ENCODE results near the gene RPS6KA5. TPM values are rescaled to one million over a fixed set of nuclear protein-coding genes. Genes with fewer than 3 reads are reported as not detected.
A peak's percentile ranks its signal among the peaks of the same experiment; 100 is the strongest.

Gene RPS6KA5
- total RNA-seq, 1 experiment from 2014 or later, result 3.8 TPM

- Histone ChIP-seq H2AK5ac (ENCODE audit: insufficient read length, low read length) (no peak overlapping the region), H3K9me3 (ENCODE audit: control insufficient read depth, low read depth, low read length) (no peaks in the 10 kb centered on the region), H3K4me2 (ENCODE audit: insufficient read depth, insufficient read length, low read length) (no peak overlapping the region), H3K27me3 (ENCODE audit: insufficient read depth, low read length) (no peaks in the 10 kb centered on the region; the same call in 1 of the 2 replicates), H2BK15ac (ENCODE audit: low read depth, low read length) (no peak overlapping the region), H4K5ac (ENCODE audit: insufficient read length, low read depth, low read length) (no peak overlapping the region), H3K14ac (ENCODE audit: insufficient read depth, low read length) (no peak overlapping the region), H3T11ph (ENCODE audit: low read length) (peak overlapping the region; percentile 53), H3K4ac (ENCODE audit: low read depth, low read length) (no peak overlapping the region), H3K27ac (ENCODE audit: insufficient read length, low read depth, low read length) (no peak overlapping the region), H2BK120ac (ENCODE audit: low read depth, low read length, poor library complexity, severe bottlenecking) (no peak overlapping the region), H4K91ac (ENCODE audit: insufficient read length, low read depth, low read length) (no peak overlapping the region), H3K23me2 (ENCODE audit: insufficient read length, low read depth, low read length, poor library complexity, severe bottlenecking) (no peaks in the 10 kb centered on the region), H3K56ac (ENCODE audit: insufficient read length, low read depth, low read length) (no peak overlapping the region), H2BK12ac (ENCODE audit: insufficient read length, low read depth, low read length) (peak overlapping the region; percentile 95), H4K8ac (replicated peaks; ENCODE audit: insufficient read length, low read depth, low read length) (no peak overlapping the region), H2AFZ (ENCODE audit: low read length) (no peak overlapping the region), H3K79me2 (ENCODE audit: insufficient read depth, low read length) (no peaks in the 10 kb centered on the region), H3K79me1 (ENCODE audit: insufficient read depth, low read depth, low read length, poor library complexity, severe bottlenecking) (no peaks in the 10 kb centered on the region), H4K20me1 (ENCODE audit: control insufficient read depth, insufficient read depth, insufficient read length) (no peaks in the 10 kb centered on the region), H2BK20ac (ENCODE audit: low read depth, low read length, poor library complexity, severe bottlenecking) (no peak overlapping the region), H3K18ac (ENCODE audit: insufficient read length, low read depth, low read length) (no peak overlapping the region), H3K9ac (ENCODE audit: extremely low read depth, insufficient read length, low read length) (no peak overlapping the region), H3K4me1 (ENCODE audit: insufficient read depth, low read length) (no peaks in the 10 kb centered on the region; the same call in 1 of the 2 replicates), H3K23ac (ENCODE audit: insufficient read length, low read depth, low read length) (no peak overlapping the region), H2BK5ac (ENCODE audit: insufficient read length, low read length) (no peak overlapping the region)
- H3K9me3 Mint-ChIP-seq, result no peaks in the 10 kb centered on the region
- no CpG with 5 or more reads among the region's 5 CpGs for WGBS (ENCODE audit: extremely low coverage, insufficient read length, low lambda C conversion rate)
- no peak for TF ChIP-seq CTCF (conservative IDR thresholded peaks at IDR 0.05)
- no peaks in the 10 kb centered on the region for H3K27me3 Mint-ChIP-seq (ENCODE audit: low read depth)
- no peak for DNase-seq
- H3K4me1 Mint-ChIP-seq, result peaks cover 8 to 10% of the 10 kb centered on the region in 2 experiments
- no peak overlapping the region for H3K27ac Mint-ChIP-seq
- H3K4me3 Mint-ChIP-seq, result no peak overlapping the region
- H3K36me3 Mint-ChIP-seq (ENCODE audit: insufficient read depth in 1 of 3, low read depth in 3 of 3), result no peaks in the 10 kb centered on the region; a peak in 1 of 7 replicates
Observed at GRCh38 chr14:90851327-90852036, 209.0 kb downstream of the RPS6KA5 start.
